ENCODE data around the gene FNDC3B. TPM values are rescaled to one million over a fixed set of nuclear protein-coding genes. Genes with fewer than 3 reads are reported as not detected.

The FNDC3B gene
- total RNA-seq, 1 donor from 2014 or later = 71.3 TPM

GRCh38 chr3:172155897-172156585 lies 116.7 kb downstream of the FNDC3B start:
- Histone ChIP-seq H3K4me3 (ENCODE audit: low read depth, low read length) (no peak overlapping the region), H3K36me3 (ENCODE audit: control insufficient read depth, insufficient read depth, low read length) (no peaks in the 10 kb centered on the region), H3K27me3 (ENCODE audit: control insufficient read depth, insufficient read depth, low read length) (no peaks in the 10 kb centered on the region)
- TF ChIP-seq CTCF (IDR thresholded peaks at IDR 0.05; ENCODE audit: insufficient read depth, low read length, poor library complexity, severe bottlenecking) = no peak
- DNase-seq (ENCODE audit: low read depth) = no peak

DNA sequence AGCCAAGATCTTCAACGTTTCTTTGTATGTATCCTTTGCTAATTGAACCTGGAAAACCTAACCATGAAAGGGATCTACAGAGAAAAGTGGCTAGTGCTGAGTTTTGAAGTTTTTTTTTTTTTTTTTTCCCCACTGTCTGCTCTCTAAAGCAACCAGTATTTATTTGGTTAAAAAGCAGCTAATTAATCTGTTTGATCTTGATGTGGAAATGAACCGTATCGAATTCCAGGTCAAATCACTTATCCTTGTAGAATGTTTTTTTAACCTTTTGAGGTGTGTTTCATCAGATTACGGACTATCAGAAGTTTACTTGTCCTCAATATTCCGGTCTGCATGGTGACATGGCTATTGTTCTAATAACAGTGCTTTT lies 117.2 kb downstream of the FNDC3B start:
- H3K36me3 ChIP-seq (ENCODE audit: control insufficient read depth, insufficient read depth, low read length) = no peaks in the 10 kb centered on the region
- no peaks in the 10 kb centered on the region for H3K27me3 ChIP-seq (ENCODE audit: control insufficient read depth, insufficient read depth, low read length)
- DNase-seq (ENCODE audit: low read depth) = no peak
- TF ChIP-seq CTCF (IDR thresholded peaks at IDR 0.05; ENCODE audit: insufficient read depth, low read length, poor library complexity, severe bottlenecking) = no peak
- no peak overlapping the region for H3K4me3 ChIP-seq (ENCODE audit: low read depth, low read length)

DNA sequence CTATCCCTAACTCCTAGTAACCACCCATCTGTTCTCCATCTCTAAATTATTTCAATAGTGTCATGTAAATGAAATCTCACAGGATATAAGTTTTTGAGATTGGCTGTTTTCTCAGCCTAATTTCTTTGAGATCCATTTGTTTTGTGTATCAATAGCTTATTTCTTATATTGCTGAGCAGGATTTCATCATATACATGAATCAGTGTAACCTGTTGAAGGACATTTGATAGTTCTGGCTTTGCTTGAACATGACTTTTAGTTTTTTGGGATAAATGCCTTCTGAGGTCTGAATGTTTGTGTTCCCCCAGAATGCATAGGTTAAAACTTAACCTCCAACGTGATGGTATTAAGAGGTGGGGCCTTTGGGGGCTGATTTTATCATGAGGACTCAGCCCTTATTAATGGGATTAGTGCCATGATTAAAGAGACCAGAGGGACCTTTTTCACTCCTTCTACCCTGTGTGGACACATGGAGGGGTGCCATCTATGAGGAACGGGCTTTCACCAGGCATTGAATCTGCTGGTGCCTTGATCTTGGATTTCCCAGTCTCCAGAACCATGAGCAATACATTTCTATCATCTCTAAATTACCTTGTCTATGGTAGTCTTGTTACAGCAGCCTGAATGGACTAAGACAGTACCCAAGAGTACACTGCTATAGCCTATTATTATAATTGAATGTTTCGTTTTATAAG lies 118.3 kb downstream of the FNDC3B start:
- Histone ChIP-seq H3K4me3 (ENCODE audit: low read depth, low read length) (no peak overlapping the region), H3K36me3 (ENCODE audit: control insufficient read depth, insufficient read depth, low read length) (no peaks in the 10 kb centered on the region), H3K27me3 (ENCODE audit: control insufficient read depth, insufficient read depth, low read length) (no peaks in the 10 kb centered on the region)
- no peak for DNase-seq (ENCODE audit: low read depth)
- no peak for TF ChIP-seq CTCF (IDR thresholded peaks at IDR 0.05; ENCODE audit: insufficient read depth, low read length, poor library complexity, severe bottlenecking)

DNA sequence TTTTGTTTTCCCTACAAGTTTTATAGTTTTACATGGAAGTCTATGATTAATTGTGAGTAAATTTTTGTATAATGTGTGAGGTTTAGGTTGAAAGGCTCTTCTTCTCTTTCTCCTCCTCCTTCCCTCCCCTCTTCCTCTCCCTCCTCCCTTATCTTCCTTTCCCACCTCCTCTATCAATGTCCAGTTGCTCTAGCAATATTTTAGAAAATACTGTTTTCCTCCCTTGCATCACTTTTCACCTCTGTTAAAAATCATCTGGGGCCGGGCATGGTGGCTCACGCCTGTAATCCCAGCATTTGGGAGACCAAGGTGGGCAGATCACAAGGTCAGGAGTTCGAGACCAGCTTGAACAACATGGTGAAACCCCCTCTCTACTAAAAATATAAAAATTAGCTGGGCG lies 119.4 kb downstream of the FNDC3B start:
- no peak overlapping the region for H3K4me3 ChIP-seq (ENCODE audit: low read depth, low read length)
- H3K36me3 ChIP-seq (ENCODE audit: control insufficient read depth, insufficient read depth, low read length) = no peaks in the 10 kb centered on the region
- DNase-seq (ENCODE audit: low read depth) = no peak
- no peak for TF ChIP-seq CTCF (IDR thresholded peaks at IDR 0.05; ENCODE audit: insufficient read depth, low read length, poor library complexity, severe bottlenecking)
- no peaks in the 10 kb centered on the region for H3K27me3 ChIP-seq (ENCODE audit: control insufficient read depth, insufficient read depth, low read length)

DNA sequence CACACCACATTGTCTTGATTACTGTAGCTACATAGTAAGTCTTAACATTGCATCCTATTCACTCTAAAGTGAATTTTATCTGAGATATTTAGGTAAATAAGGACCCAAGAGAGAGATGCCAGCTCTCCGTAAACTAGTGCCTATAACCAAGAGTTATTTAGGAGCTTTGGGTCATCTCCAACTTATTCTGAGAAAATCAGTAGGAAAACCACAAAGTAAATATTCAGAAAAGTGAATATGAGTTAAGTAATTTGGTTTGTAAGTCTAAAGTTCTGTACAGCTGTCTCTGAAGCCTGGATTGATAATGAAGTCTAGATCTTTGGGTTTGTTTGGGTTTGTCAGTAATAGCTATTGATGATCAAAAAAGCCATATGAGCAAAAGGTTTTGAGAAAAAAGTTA lies 120.0 kb downstream of the FNDC3B start:
- DNase-seq (ENCODE audit: low read depth) = no peak
- Histone ChIP-seq H3K36me3 (ENCODE audit: control insufficient read depth, insufficient read depth, low read length) (no peaks in the 10 kb centered on the region), H3K4me3 (ENCODE audit: low read depth, low read length) (no peak overlapping the region), H3K27me3 (ENCODE audit: control insufficient read depth, insufficient read depth, low read length) (no peaks in the 10 kb centered on the region)
- TF ChIP-seq CTCF (IDR thresholded peaks at IDR 0.05; ENCODE audit: insufficient read depth, low read length, poor library complexity, severe bottlenecking) = no peak

Data from kidney epithelial cell (primary cell).